Measurements from ENCODE around the gene RPS6KB2.
A peak's percentile ranks its signal among the peaks of the same experiment; 100 is the strongest.
"Not testable (repeated sequence)": the region's sequence is repeated elsewhere in the genome, so short reads cannot be mapped to it uniquely, and the experiment has no call there.

The RPS6KB2 gene

DNA sequence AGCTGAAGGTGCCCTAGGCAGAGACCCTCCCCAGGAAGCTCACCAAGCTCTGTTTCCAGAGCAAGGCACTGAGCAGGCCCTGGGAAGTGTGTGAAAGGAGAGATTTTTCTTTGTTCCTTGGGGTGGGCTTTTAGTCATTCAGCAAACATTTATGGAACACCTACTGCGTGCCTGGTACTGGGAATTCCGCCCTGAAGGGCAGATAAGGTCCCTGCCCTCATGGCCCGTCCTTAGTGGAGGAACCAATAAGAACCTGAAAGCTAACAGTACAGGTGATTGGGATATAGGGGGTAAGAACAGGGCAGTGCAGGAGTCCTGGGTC is 36.9 kb downstream of the RPS6KB2 start:
- Histone ChIP-seq H3K27ac (ENCODE audit: low read length) (peak overlapping the region; percentile 61; the same call in 1 of the 2 replicates), H3F3A (ENCODE audit: insufficient read depth, low read length) (peaks cover 4% of the 10 kb centered on the region; the same call in 1 of the 2 replicates), H2AFZ (ENCODE audit: low read length) (peak overlapping the region; percentile 84), H3K4me1 (ENCODE audit: low read length) (peaks cover 12% of the 10 kb centered on the region), H4K20me1 (ENCODE audit: insufficient read depth, low read length) (no peaks in the 10 kb centered on the region), H3K9ac (ENCODE audit: low read length) (peak overlapping the region; percentile 96), H3K79me2 (ENCODE audit: low read length) (peaks cover 11% of the 10 kb centered on the region), H3K9me2 (replicated peaks; ENCODE audit: insufficient read depth, low read length) (no peaks in the 10 kb centered on the region), H3K4me2 (ENCODE audit: low read depth, low read length) (peak overlapping the region; percentile 99), H3K27me3 (replicated peaks; ENCODE audit: insufficient read depth, low read length) (no peaks in the 10 kb centered on the region), H3K9me3 (replicated peaks; ENCODE audit: insufficient read depth, low read length) (no peaks in the 10 kb centered on the region), H3K4me3 (ENCODE audit: low read length) (peak overlapping the region; percentile 99), H3K36me3 (replicated peaks; ENCODE audit: insufficient read depth, low read length) (no peaks in the 10 kb centered on the region)
- DNase-seq, result no peak
- TF ChIP-seq EZH2 (optimal IDR thresholded peaks at IDR 0.05; ENCODE audit: low read depth, low read length) (no peak), EZH2phosphoT487 (IDR thresholded peaks at IDR 0.05; ENCODE audit: low read length) (no peak)
- TF ChIP-seq, protein P1, sequence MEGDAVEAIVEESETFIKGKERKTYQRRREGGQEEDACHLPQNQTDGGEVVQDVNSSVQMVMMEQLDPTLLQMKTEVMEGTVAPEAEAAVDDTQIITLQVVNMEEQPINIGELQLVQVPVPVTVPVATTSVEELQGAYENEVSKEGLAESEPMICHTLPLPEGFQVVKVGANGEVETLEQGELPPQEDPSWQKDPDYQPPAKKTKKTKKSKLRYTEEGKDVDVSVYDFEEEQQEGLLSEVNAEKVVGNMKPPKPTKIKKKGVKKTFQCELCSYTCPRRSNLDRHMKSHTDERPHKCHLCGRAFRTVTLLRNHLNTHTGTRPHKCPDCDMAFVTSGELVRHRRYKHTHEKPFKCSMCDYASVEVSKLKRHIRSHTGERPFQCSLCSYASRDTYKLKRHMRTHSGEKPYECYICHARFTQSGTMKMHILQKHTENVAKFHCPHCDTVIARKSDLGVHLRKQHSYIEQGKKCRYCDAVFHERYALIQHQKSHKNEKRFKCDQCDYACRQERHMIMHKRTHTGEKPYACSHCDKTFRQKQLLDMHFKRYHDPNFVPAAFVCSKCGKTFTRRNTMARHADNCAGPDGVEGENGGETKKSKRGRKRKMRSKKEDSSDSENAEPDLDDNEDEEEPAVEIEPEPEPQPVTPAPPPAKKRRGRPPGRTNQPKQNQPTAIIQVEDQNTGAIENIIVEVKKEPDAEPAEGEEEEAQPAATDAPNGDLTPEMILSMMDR (IDR thresholded peaks at IDR 0.05; ENCODE audit: low read length), result no peak

DNA sequence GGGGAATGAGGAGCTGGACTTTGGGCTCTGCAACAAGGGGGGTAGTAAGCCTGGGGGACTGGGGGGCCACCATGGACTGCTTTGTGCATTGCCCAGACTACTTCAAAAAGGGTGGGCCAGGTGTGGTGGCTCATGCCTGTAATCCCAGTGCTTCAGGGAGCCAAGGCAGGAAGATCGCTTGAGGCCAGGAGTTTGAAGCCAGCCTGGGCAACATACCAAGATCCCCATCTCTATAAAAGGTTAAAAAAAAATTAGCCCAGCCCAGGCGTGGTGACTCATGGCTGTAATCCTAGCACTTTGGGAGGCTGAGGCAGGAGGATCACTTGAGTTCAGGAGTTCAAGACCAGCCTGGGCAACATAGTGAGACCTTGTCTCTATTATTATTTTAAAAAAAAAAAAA is 37.2 kb downstream of the RPS6KB2 start:
- Histone ChIP-seq H3K4me2 (ENCODE audit: low read depth, low read length) (peak overlapping the region; percentile 99), H3K79me2 (ENCODE audit: low read length) (peaks cover 11% of the 10 kb centered on the region), H3K4me1 (ENCODE audit: low read length) (peaks cover 12% of the 10 kb centered on the region), H3K4me3 (ENCODE audit: low read length) (peak overlapping the region; percentile 99), H3K9ac (ENCODE audit: low read length) (peak overlapping the region; percentile 96; the same call in 1 of the 2 replicates)
- not testable (repeated sequence) for H3K9me3 ChIP-seq (replicated peaks; ENCODE audit: insufficient read depth, low read length); DNase-seq; H3F3A ChIP-seq (ENCODE audit: insufficient read depth, low read length); H2AFZ ChIP-seq (ENCODE audit: low read length); H3K9me2 ChIP-seq (replicated peaks; ENCODE audit: insufficient read depth, low read length); H4K20me1 ChIP-seq (ENCODE audit: insufficient read depth, low read length); H3K27ac ChIP-seq (ENCODE audit: low read length); H3K27me3 ChIP-seq (replicated peaks; ENCODE audit: insufficient read depth, low read length); H3K36me3 ChIP-seq (replicated peaks; ENCODE audit: insufficient read depth, low read length)

DNA sequence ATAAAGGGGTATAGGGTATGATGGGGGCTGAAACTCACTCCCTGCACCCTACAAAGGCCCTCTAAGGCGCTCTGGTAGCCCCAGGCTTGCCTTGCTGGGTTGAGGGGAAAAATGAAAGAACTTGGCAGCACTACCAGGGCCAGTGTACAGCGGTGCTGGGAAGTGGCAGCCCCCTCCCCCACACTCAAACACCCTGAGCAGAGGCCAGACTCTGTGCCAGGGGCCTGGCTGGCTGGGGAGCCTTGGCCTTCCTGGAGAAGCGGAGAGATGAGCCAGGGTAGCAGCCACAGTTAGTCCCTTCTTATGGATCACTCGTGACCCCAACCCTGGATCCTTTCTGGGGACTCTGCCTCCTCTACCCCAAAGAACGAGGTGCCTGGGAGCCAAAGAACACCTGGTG is 38.1 kb downstream of the RPS6KB2 start:
- Histone ChIP-seq H2AFZ (ENCODE audit: low read length) (no peak overlapping the region), H3K27me3 (replicated peaks; ENCODE audit: insufficient read depth, low read length) (no peaks in the 10 kb centered on the region), H3K4me2 (ENCODE audit: low read depth, low read length) (no peak overlapping the region), H3K36me3 (replicated peaks; ENCODE audit: insufficient read depth, low read length) (no peaks in the 10 kb centered on the region), H3K9ac (ENCODE audit: low read length) (no peak overlapping the region), H3K79me2 (ENCODE audit: low read length) (peaks cover 11% of the 10 kb centered on the region), H3F3A (ENCODE audit: insufficient read depth, low read length) (0 out of 2 replicates have a peak, but pooled peaks cover 3% of the 10 kb centered on the region), H3K4me3 (ENCODE audit: low read length) (no peak overlapping the region), H3K9me3 (replicated peaks; ENCODE audit: insufficient read depth, low read length) (no peaks in the 10 kb centered on the region), H3K27ac (ENCODE audit: low read length) (no peak overlapping the region), H3K9me2 (replicated peaks; ENCODE audit: insufficient read depth, low read length) (no peaks in the 10 kb centered on the region), H3K4me1 (ENCODE audit: low read length) (peaks cover 12% of the 10 kb centered on the region), H4K20me1 (ENCODE audit: insufficient read depth, low read length) (no peaks in the 10 kb centered on the region)
- TF ChIP-seq, protein P1 (IDR thresholded peaks at IDR 0.05; ENCODE audit: low read length), result no peak
- TF ChIP-seq EZH2 (optimal IDR thresholded peaks at IDR 0.05; ENCODE audit: low read depth, low read length) (no peak), EZH2phosphoT487 (IDR thresholded peaks at IDR 0.05; ENCODE audit: low read length) (no peak)
- DNase-seq, result no peak

DNA sequence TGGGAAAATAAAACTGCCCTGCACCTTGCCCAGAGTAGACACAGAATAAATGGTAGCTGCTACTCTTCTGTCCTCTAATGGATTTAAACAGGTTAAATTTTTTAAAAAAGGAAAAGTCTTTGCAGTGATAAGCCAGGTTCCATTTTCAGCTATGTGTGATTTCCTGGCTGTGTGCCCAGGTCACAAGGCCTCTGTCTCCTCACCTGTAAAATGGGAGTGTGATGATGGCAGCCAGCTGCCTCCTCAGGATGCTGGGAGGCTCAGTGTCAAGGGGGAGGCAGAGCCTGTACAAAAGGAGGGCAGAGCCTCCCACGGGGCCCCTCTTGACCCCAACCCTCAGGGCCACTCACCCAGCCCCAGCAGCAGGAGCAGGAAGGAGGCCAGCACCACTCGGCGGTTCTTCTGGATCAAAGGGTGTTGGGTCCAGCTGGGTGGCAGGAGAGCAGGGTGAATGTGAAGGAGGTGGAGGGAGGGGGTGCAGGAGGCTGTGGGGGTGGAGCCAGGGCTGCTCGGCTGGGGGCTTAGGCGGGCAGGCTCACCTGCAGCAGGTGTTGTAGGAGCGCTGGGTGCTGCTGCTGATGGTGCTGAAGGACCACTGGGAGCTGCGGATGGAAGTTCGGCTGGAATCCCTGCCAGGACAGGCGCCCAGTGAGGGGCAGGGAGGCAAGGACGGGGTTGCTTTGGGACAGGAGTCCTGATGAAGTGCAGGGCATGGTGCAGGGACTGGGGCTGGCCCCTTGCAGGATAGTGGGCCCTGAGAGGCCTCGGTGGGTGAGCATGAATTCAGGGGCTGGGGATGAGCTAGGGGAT is 38.9 kb downstream of the RPS6KB2 start:
- H3K4me1 ChIP-seq (ENCODE audit: low read length), result peaks cover 12% of the 10 kb centered on the region
- no peak overlapping the region for H3K9ac ChIP-seq (ENCODE audit: low read length)
- TF ChIP-seq EZH2 (optimal IDR thresholded peaks at IDR 0.05; ENCODE audit: low read depth, low read length) (no peak), EZH2phosphoT487 (IDR thresholded peaks at IDR 0.05; ENCODE audit: low read length) (no peak)
- TF ChIP-seq, protein P1 (IDR thresholded peaks at IDR 0.05; ENCODE audit: low read length), result no peak
- no peaks in the 10 kb centered on the region for H3K9me3 ChIP-seq (replicated peaks; ENCODE audit: insufficient read depth, low read length)
- no peak overlapping the region for H3K27ac ChIP-seq (ENCODE audit: low read length)
- H3K79me2 ChIP-seq (ENCODE audit: low read length), result peaks cover 11% of the 10 kb centered on the region
- H4K20me1 ChIP-seq (ENCODE audit: insufficient read depth, low read length), result no peaks in the 10 kb centered on the region
- no peak overlapping the region for H3K4me2 ChIP-seq (ENCODE audit: low read depth, low read length)
- DNase-seq, result no peak
- H3K36me3 ChIP-seq (replicated peaks; ENCODE audit: insufficient read depth, low read length), result no peaks in the 10 kb centered on the region
- H3K4me3 ChIP-seq (ENCODE audit: low read length), result no peak overlapping the region
- no peaks in the 10 kb centered on the region for H3F3A ChIP-seq (ENCODE audit: insufficient read depth, low read length)
- H3K27me3 ChIP-seq (replicated peaks; ENCODE audit: insufficient read depth, low read length), result no peaks in the 10 kb centered on the region; the same call in 1 of the 2 replicates
- no peaks in the 10 kb centered on the region for H3K9me2 ChIP-seq (replicated peaks; ENCODE audit: insufficient read depth, low read length)
- no peak overlapping the region for H2AFZ ChIP-seq (ENCODE audit: low read length)
